M059J (cell line): ENCODE measurements around the gene CCT5. TPM values are rescaled to one million over a fixed set of nuclear protein-coding genes. Genes with fewer than 3 reads are reported as not detected.
A peak's percentile ranks its signal among the peaks of the same experiment; 100 is the strongest.

Source experiments
- DNase-seq: peaks from one replicate; pipeline ENCODE4 v3.0.0-alpha.2; 2012; ENCODE audit warnings: low read depth
- total RNA-seq: library from RNA; depleted of rRNA; stranded (reverse); fragments of >200 nt; shearing (Covaris generic); gene quantifications from 2 replicates; pipeline ENCODE4 v1.2.3, GENCODE V29; 2014

The CCT5 gene
- total RNA-seq, 1 experiment from 2014 or later, result 637 TPM

- DNase-seq, result no peak
These were observed 27.9 kb downstream of the CCT5 start for GRCh38 chr5:10277773-10278630.

- DNase-seq, result no peak
These were observed 28.7 kb downstream of the CCT5 start for GRCh38 chr5:10278658-10279279.

GRCh38 chr5:10279328-10279727 lies 29.2 kb downstream of the CCT5 start:
- DNase-seq, result no peak

- no peak for DNase-seq
These were observed 30.0 kb downstream of the CCT5 start for GRCh38 chr5:10279925-10280720.

DNA sequence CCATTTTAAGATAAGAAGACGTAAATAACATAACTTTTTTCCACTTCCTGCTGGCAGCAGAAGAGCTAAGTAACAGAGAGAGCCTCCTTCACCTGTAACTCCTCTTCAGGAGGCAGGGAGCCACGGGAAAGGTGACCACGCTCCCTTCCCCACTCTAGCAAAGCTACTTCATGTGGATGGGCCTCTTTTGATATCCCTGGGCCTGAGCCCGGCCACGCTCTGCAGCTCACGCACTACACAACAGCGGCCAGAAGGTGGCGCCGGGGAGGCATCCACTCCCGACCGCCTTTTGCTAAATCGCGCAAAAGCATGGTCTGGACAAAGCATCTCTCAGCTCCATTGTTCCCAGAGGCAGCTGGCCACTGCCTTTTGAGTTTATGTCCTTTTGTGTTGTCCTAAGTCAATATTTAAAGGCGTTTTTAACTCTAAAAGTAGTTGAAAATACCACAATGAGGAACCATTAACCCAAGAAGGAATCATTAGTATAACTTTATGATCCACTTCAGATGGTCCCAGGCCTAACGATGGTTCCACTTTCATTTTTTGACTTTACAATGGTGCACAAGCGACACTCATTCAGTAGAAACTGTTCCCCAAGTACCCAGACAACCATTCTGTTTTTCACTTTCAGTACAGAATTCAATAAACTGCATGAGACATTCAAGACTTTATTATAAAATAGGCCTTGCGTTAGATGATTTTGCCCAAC lies 34.0 kb downstream of the CCT5 start:
- peak; percentile 73 for DNase-seq

GRCh38 chr5:10285362-10285761 lies 35.3 kb downstream of the CCT5 start:
- peak; percentile 79 for DNase-seq

DNA sequence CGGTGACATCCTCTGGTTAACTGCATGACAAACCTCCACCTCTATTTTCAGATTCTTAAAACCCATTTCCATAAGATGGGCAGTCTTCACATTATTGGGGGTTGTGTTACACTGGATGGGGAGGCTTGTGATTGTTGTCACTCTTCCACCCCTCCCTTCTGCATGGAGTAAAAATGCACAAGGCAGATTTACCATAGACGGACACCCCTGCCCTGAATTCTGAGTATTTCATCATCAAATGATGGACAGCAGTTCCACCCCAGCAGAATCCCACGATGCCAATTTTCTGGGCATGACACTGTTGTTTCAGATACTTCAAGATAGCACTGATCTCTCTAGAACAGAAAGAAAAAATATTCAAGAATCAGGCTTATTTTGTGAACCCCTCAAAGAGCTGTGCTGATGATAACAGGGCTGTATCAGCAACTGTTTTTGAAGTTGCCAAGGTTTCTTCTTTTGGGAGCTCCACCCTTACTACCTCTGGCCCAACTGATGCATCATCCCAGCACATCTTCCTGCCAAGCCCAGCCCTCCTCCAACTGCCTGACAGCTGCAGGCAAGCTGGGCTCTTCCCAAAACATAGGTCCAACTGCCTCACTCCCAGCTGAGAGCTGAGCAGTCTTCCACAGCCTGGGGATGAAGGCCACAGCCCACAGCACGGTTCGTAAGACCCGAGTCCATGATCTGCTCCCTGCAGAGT lies 36.2 kb downstream of the CCT5 start:
- DNase-seq, result no peak

DNA sequence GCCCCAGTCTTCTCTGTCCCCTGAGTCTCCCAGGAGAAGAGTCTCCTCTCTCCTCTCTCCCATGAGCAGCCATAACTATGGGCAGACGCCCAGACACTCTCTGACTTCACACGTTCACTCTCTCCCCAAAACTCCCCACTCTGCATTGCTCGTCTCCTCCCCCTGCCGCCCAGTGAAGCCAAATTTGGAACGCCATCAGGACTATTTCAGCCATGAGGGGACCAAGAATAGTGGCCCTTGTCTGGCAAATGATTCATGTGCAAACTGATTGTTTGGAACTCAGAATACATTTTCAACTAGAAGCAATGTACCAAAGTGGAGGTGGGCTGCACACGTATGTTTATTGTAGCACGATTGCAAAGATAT lies 36.8 kb downstream of the CCT5 start:
- DNase-seq, result no peak

DNA sequence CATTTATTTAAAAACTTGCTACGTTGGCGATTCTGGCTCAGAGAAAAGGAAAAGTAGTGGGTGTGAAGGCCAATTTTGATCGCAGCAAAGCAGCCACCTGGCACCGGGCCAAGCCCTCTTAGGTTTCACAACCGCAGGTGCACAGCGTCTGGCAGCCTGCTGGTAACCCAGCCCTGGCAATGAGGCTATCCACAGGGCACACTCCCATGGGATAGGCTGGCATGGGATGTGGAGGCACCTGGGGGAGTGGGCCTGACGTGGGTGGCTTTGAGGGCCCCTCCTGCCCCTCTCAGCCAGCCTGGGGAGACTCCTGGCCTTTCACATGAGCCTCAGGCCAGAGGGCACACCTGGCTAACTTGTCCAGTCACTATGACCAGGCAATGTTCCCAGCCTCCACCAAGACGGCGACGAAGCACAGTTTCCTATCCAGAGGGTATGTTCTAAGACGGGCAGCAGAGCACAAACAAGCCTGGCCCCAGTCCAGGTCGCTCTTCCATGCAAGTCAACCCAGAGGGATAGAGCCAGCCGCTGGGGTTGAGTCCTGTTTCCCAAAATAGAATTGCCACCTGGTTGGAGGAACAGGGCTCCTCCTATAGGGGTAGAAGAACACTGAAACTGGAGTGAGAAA lies 38.6 kb downstream of the CCT5 start:
- no peak for DNase-seq

- no peak for DNase-seq
These were observed 39.3 kb downstream of the CCT5 start for GRCh38 chr5:10289353-10289752.

- DNase-seq, result no peak
These were observed 39.9 kb downstream of the CCT5 start for GRCh38 chr5:10289991-10290390.

GRCh38 chr5:10290438-10290837 lies 40.4 kb downstream of the CCT5 start:
- DNase-seq, result no peak

- DNase-seq, result no peak
These were observed 41.7 kb downstream of the CCT5 start for GRCh38 chr5:10291692-10292339.

- peak; percentile 52 for DNase-seq
These were observed 44.0 kb downstream of the CCT5 start for GRCh38 chr5:10293907-10294662.

- DNase-seq, result peak; percentile 84
These were observed 45.7 kb downstream of the CCT5 start for GRCh38 chr5:10295619-10296326.

GRCh38 chr5:10297646-10298204 lies 47.6 kb downstream of the CCT5 start:
- no peak for DNase-seq

GRCh38 chr5:10300246-10300645 lies 50.2 kb downstream of the CCT5 start:
- no peak for DNase-seq

DNA sequence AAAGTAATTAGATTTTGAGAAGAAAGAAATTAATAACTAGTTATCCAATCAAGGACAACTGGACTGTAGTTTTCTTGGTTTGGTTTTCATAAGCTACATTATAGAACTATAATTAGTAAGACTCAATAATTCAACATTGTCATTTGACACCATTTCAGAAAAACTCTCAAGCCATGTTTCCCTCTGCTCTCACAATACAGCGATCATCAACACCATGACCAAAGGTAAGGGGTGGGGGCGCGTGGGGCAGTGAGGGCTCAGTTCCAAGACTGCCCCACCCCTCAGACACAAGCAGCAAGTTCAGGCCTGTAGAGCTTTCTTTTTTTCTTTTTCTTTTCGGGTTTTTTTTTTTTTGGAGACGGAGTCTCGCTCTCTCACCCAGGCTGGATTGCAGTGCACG lies 51.2 kb downstream of the CCT5 start:
- no peak for DNase-seq
